A549 (cell line): Measurements from ENCODE around the gene VSTM4.

ENCODE experiments used
- CTCF ChIP-seq: fragments of >200 bp; sonication (Bioruptor Twin); formaldehyde crosslinking; IDR thresholded peaks from 3 replicates; pipeline ENCODE4 v1.5.1; 2016
- EP300 ChIP-seq, 2 experiments: fragments of >200 bp; sonication (Bioruptor Twin); formaldehyde crosslinking; IDR thresholded peaks; 2 replicates in 1 of 2; 3 replicates in 1 of 2; pipeline ENCODE4 v1.6.1; 2016 to 2017
- HEYL ChIP-seq: fragments of 250-450 bp; sonication (Bioruptor Pico); IDR thresholded peaks from 2 replicates; pipeline ENCODE4 v1.8.0; 2021; ENCODE audit warnings: mild to moderate bottlenecking, moderate library complexity
- HMGXB4 ChIP-seq: fragments of 250-450 bp; sonication (Bioruptor Pico); IDR thresholded peaks from 2 replicates; pipeline ENCODE4 v1.5.0; 2021; ENCODE audit warnings: mild to moderate bottlenecking, moderate library complexity, borderline replicate concordance
- JUNB ChIP-seq: fragments of >200 bp; sonication (Bioruptor Twin); formaldehyde crosslinking; IDR thresholded peaks from 2 replicates; pipeline ENCODE4 v1.6.1; 2016
- MAFK ChIP-seq: fragments of 450-650 bp; IDR thresholded peaks from 2 replicates; pipeline ENCODE4 v1.6.1; 2014; ENCODE audit not compliant: partially characterized antibody
- MAX ChIP-seq: IDR thresholded peaks from 2 replicates; pipeline ENCODE4 v1.6.1; 2012
- MYC ChIP-seq: IDR thresholded peaks from 2 replicates; pipeline ENCODE4 v1.6.1; 2012; ENCODE audit warnings: mild to moderate bottlenecking, inconsistent platforms, low read length, improper control_type of control experiment, borderline replicate concordance
- PBX3 ChIP-seq: IDR thresholded peaks from 2 replicates; pipeline ENCODE4 v1.6.1; 2012
- POLR2A ChIP-seq: IDR thresholded peaks from 2 replicates; pipeline ENCODE4 v1.6.1; 2012; ENCODE audit warnings: mild to moderate bottlenecking, low read length
- RCOR1 ChIP-seq: fragments of 150-350 bp; IDR thresholded peaks from 2 replicates; pipeline ENCODE4 v1.6.1; 2014; ENCODE audit warnings: antibody characterized with exemption, low read length, low read depth

GRCh38 chr10:49161411-49161997 lies 46.2 kb upstream of the VSTM4 start:
- TF ChIP-seq CTCF (no peak), MAFK (no peak), POLR2A (no peak), MAX (no peak), HMGXB4 (no peak), JUNB (no peak), HEYL (CRISPR knock-in tag) (no peak), EP300 (IDR thresholded peaks at IDR 0.05) (no peak), PBX3 (no peak), RCOR1 (no peak), MYC (no peak)
